B cell (primary cell): ENCODE results near the gene IL1RN.

Source experiments
- CTCF ChIP-seq: fragments of 200-600 bp; IDR thresholded peaks from one replicate; pipeline ENCODE4 v1.8.0; 2022; ENCODE audit warnings: antibody characterized with exemption, mild to moderate bottlenecking
- EZH2 ChIP-seq: IDR thresholded peaks from 2 replicates; pipeline ENCODE4 v1.6.1; 2012; ENCODE audit warnings: borderline replicate concordance, low read depth, mild to moderate bottlenecking, moderate library complexity, low read length; ENCODE audit not compliant: insufficient read depth, poor library complexity, severe bottlenecking

GRCh38 chr2:113173542-113174375, 46.4 kb downstream of the IL1RN start, which contains the start of gene PSD4:
- no peak for TF ChIP-seq EZH2
- TF ChIP-seq CTCF: no peak
